ENCODE data around the gene ADAP1. TPM values are rescaled to one million over a fixed set of nuclear protein-coding genes. Genes with fewer than 3 reads are reported as not detected.
"Not testable (repeated sequence)": the region's sequence is repeated elsewhere in the genome, so short reads cannot be mapped to it uniquely, and the experiment has no call there.

ADAP1 gene
- total RNA-seq, 2 donors from 2014 or later, result 4.2 to 7.7 TPM

GRCh38 chr7:946256-946996 lies 8.1 kb downstream of the ADAP1 start:
- Histone ChIP-seq H3K4me1 (no peaks in the 10 kb centered on the region), H3K27me3 (no peaks in the 10 kb centered on the region), H3K4me3 (no peak overlapping the region), H3K36me3 (no peaks in the 10 kb centered on the region), H3K9me3 (no peaks in the 10 kb centered on the region), H3K27ac (no peak overlapping the region)
- TF ChIP-seq, protein P1, sequence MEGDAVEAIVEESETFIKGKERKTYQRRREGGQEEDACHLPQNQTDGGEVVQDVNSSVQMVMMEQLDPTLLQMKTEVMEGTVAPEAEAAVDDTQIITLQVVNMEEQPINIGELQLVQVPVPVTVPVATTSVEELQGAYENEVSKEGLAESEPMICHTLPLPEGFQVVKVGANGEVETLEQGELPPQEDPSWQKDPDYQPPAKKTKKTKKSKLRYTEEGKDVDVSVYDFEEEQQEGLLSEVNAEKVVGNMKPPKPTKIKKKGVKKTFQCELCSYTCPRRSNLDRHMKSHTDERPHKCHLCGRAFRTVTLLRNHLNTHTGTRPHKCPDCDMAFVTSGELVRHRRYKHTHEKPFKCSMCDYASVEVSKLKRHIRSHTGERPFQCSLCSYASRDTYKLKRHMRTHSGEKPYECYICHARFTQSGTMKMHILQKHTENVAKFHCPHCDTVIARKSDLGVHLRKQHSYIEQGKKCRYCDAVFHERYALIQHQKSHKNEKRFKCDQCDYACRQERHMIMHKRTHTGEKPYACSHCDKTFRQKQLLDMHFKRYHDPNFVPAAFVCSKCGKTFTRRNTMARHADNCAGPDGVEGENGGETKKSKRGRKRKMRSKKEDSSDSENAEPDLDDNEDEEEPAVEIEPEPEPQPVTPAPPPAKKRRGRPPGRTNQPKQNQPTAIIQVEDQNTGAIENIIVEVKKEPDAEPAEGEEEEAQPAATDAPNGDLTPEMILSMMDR (IDR thresholded peaks at IDR 0.05), result no peak
- no peak for DNase-seq (ENCODE audit: low spot score)

- Histone ChIP-seq H3K4me3 (no peak overlapping the region), H3K9me3 (no peaks in the 10 kb centered on the region), H3K36me3 (no peaks in the 10 kb centered on the region), H3K27me3 (no peaks in the 10 kb centered on the region), H3K27ac (no peak overlapping the region), H3K4me1 (no peaks in the 10 kb centered on the region)
- no peak for DNase-seq (ENCODE audit: low spot score)
- TF ChIP-seq, protein P1 (IDR thresholded peaks at IDR 0.05), result no peak
Measured at GRCh38 chr7:945556-946255, 8.8 kb downstream of the ADAP1 start.

- H3K27me3 ChIP-seq, result no peaks in the 10 kb centered on the region
- no peaks in the 10 kb centered on the region for H3K36me3 ChIP-seq
- H3K4me3 ChIP-seq, result no peak overlapping the region
- no peak for DNase-seq (ENCODE audit: low spot score)
- H3K4me1 ChIP-seq, result no peaks in the 10 kb centered on the region
- TF ChIP-seq, protein P1 (IDR thresholded peaks at IDR 0.05), result no peak
- no peaks in the 10 kb centered on the region for H3K9me3 ChIP-seq
- H3K27ac ChIP-seq, result no peak overlapping the region
Measured at GRCh38 chr7:945147-945555, 9.3 kb downstream of the ADAP1 start.

DNA sequence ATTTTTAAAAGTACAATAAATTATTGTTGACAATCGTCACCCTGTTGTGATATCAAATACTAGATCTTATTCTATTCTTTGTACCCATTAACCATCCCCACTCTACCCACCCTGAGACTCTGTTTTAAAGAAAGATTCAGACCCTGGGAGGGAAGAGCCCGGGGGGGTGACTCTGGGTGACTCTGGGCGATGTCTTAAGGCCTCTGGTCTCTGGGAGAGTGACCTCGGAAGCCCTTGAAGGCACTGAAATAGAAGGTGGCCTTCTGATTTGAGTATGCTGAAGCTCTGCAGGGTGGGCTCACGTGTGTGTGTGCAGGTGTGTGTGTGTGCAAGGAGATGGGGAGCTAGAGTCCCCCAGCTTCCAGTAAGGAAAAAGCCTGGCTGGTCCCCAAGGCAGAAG lies 9.7 kb downstream of the ADAP1 start:
- H3K4me1 ChIP-seq, result no peaks in the 10 kb centered on the region
- H3K27me3 ChIP-seq, result no peaks in the 10 kb centered on the region
- H3K36me3 ChIP-seq, result no peaks in the 10 kb centered on the region
- no peak overlapping the region for H3K27ac ChIP-seq
- DNase-seq (ENCODE audit: low spot score), result no peak
- H3K4me3 ChIP-seq, result no peak overlapping the region
- TF ChIP-seq, protein P1 (IDR thresholded peaks at IDR 0.05), result no peak
- no peaks in the 10 kb centered on the region for H3K9me3 ChIP-seq

- not testable (repeated sequence) for H3K4me3 ChIP-seq; H3K27me3 ChIP-seq; H3K4me1 ChIP-seq; DNase-seq (ENCODE audit: low spot score); H3K27ac ChIP-seq; H3K9me3 ChIP-seq; H3K36me3 ChIP-seq
Measured at GRCh38 chr7:943793-944192, 10.7 kb downstream of the ADAP1 start.

DNA sequence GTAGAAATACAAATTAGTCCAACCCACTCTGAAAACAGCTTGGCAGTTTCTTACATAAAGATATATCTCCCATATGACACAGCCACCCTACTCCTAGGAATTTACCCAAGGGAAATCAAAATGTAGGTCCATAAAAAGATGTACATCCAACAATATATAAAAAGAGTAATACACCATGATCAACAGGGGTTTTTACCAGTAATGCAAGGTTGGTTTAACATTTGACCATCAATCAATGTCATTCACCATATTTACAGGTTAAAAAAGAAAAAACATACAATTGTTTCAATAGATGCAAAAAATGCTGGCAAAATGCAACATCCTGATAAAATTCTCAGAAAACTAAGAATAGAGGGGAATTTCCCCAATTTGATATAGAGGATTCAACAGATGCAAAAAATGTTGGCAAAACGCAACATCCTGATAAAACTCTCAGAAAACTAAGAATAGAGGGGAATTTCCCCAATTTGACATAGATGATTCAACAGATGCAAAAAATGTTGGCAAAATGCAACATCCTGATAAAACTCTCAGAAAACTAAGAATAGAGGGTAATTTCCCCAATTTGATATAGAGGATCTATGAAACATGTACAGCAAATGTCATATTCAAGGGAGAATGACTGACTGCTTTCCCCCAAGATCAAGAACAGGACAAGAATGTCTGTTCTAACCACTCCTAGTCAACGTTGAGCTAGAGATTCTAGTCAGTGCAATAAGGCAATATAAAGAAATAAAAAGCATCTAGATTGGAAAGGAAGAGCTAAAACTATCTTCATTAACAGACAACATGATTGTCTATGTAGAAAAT lies 13.7 kb downstream of the ADAP1 start:
- TF ChIP-seq, protein P1 (IDR thresholded peaks at IDR 0.05), result no peak
- H3K27ac ChIP-seq, result no peak overlapping the region
- no peak for DNase-seq (ENCODE audit: low spot score)
- no peaks in the 10 kb centered on the region for H3K36me3 ChIP-seq
- no peaks in the 10 kb centered on the region for H3K9me3 ChIP-seq
- H3K4me3 ChIP-seq, result no peak overlapping the region
- H3K27me3 ChIP-seq, result no peaks in the 10 kb centered on the region
- no peaks in the 10 kb centered on the region for H3K4me1 ChIP-seq

Data from right atrium auricular region (tissue), 2 donors.